Type B pancreatic cell (in vitro differentiated cells): ENCODE data around the gene ZRANB3. TPM values are rescaled to one million over a fixed set of nuclear protein-coding genes. Genes with fewer than 3 reads are reported as not detected.

Source experiments
- DNase-seq: peaks from one replicate; pipeline ENCODE4 v3.0.0; 2021; ENCODE audit warnings: mixed read lengths; ENCODE audit not compliant: unreplicated experiment; ENCODE audit errors: extremely low spot score
- H3K27ac Mint-ChIP-seq: 2 replicates; pipeline ENCODE4 v1.8.0; 2021; ENCODE audit warnings: mild to moderate bottlenecking, mixed read lengths
- H3K27me3 Mint-ChIP-seq: 2 replicates; pipeline ENCODE4 v1.8.0; 2021; ENCODE audit warnings: mixed read lengths
- H3K36me3 Mint-ChIP-seq: 2 replicates; pipeline ENCODE4 v1.8.0; 2021; ENCODE audit warnings: mixed read lengths
- H3K4me1 Mint-ChIP-seq: one replicate; pipeline ENCODE4 v1.8.0; 2021; ENCODE audit warnings: mixed read lengths; ENCODE audit not compliant: unreplicated experiment
- H3K4me3 Mint-ChIP-seq: 2 replicates; pipeline ENCODE4 v1.8.0; 2021; ENCODE audit warnings: mild to moderate bottlenecking, mixed read lengths
- H3K9me3 Mint-ChIP-seq: 2 replicates; pipeline ENCODE4 v1.8.0; 2021; ENCODE audit warnings: mixed read lengths
- CTCF ChIP-seq: fragments of 200-600 bp; sonication (generic); conservative IDR thresholded peaks from 2 replicates; pipeline ENCODE4 v1.5.0; 2021; ENCODE audit warnings: antibody characterized with exemption, mild to moderate bottlenecking
- total RNA-seq: library from RNA; stranded (reverse); gene quantifications from 2 replicates; pipeline ENCODE4 v1.2.1, GENCODE V29; 2021; ENCODE audit warnings: low replicate concordance

ZRANB3 gene
- total RNA-seq, 1 donor from 2014 or later: 15.8 TPM

- TF ChIP-seq CTCF: no peak
- Mint-ChIP-seq H3K36me3 (peaks cover 3% of the 10 kb centered on the region), H3K27me3 (no peaks in the 10 kb centered on the region), H3K27ac (peak overlapping the region; percentile 73), H3K9me3 (no peaks in the 10 kb centered on the region), H3K4me3 (no peak overlapping the region), H3K4me1 (peaks cover 14% of the 10 kb centered on the region)
- no peak for DNase-seq
Measured at GRCh38 chr2:135532581-135532980, 1.6 kb upstream of the ZRANB3 start.

- Mint-ChIP-seq H3K27ac (peak within 1 kb of the TSS; percentile 73), H3K27me3 (no peaks in the 10 kb centered on the region), H3K36me3 (peaks cover 8% of the 10 kb centered on the region), H3K9me3 (peaks cover 4% of the 10 kb centered on the region), H3K4me3 (no peak within 1 kb of the TSS), H3K4me1 (peaks cover 14% of the 10 kb centered on the region)
- TF ChIP-seq CTCF: no peak
- peak; percentile 92 for DNase-seq
Measured at GRCh38 chr2:135531231-135532197, 496 bp upstream of the ZRANB3 start, which contains the start of gene R3HDM1. Gene R3HDM1, plus strand, starts transcription at chr2:135531484. Its CDS starts 73,362 bp downstream, at chr2:135604846.

- Mint-ChIP-seq H3K36me3 (peaks cover 23% of the 10 kb centered on the region), H3K4me1 (peaks cover 5% of the 10 kb centered on the region), H3K27ac (no peak overlapping the region), H3K9me3 (peaks cover 5% of the 10 kb centered on the region), H3K4me3 (peak overlapping the region; percentile 65), H3K27me3 (no peaks in the 10 kb centered on the region)
- no peak for DNase-seq
- TF ChIP-seq CTCF: no peak
Measured at GRCh38 chr2:135528006-135528405, 3.0 kb downstream of the ZRANB3 start.

- DNase-seq: no peak
- Mint-ChIP-seq H3K4me3 (no peak overlapping the region), H3K27me3 (no peaks in the 10 kb centered on the region), H3K36me3 (peaks cover 34% of the 10 kb centered on the region), H3K27ac (no peak overlapping the region), H3K9me3 (peaks cover 11% of the 10 kb centered on the region), H3K4me1 (no peaks in the 10 kb centered on the region)
- no peak for TF ChIP-seq CTCF
Measured at GRCh38 chr2:135525786-135526185, 5.2 kb downstream of the ZRANB3 start.

- no peak for TF ChIP-seq CTCF
- H3K27ac Mint-ChIP-seq: no peak overlapping the region
- H3K27me3 Mint-ChIP-seq: no peaks in the 10 kb centered on the region
- H3K4me3 Mint-ChIP-seq: no peak overlapping the region
- no peaks in the 10 kb centered on the region for H3K4me1 Mint-ChIP-seq
- H3K9me3 Mint-ChIP-seq: peaks cover 15% of the 10 kb centered on the region
- DNase-seq: no peak
- H3K36me3 Mint-ChIP-seq: peaks cover 11% of the 10 kb centered on the region
Measured at GRCh38 chr2:135512099-135512498, 18.9 kb downstream of the ZRANB3 start.
